CD8-positive, alpha-beta memory T cell (primary cell): Measurements from ENCODE around the gene HLA-DMA. TPM values are rescaled to one million over a fixed set of nuclear protein-coding genes. Genes with fewer than 3 reads are reported as not detected.
A peak's percentile ranks its signal among the peaks of the same experiment; 100 is the strongest.

Experiments
- CTCF ChIA-PET: fragments of 350-600 bp; sonication (Branson Sonifier 250); formaldehyde crosslinking; loops from one replicate; lab custom pipeline; 2021; ENCODE audit warnings: antibody characterized with exemption; lab: Charles Lee
- POLR2A ChIA-PET: fragments of 350-600 bp; sonication (Branson Sonifier 250); formaldehyde crosslinking; loops from one replicate; lab custom pipeline; 2021; ENCODE audit warnings: antibody characterized with exemption; lab: Charles Lee
- DNase-seq, 5 donors: peaks; one replicate each; pipeline versions ENCODE4 v3.0.0 to v3.0.0-alpha.2; 2020 to 2022; ENCODE audit warnings: mixed read lengths in 1 of 5
- H3K27ac ChIP-seq: one replicate; pipeline ENCODE4 v1.7.0; 2013; ENCODE audit warnings: low read depth, mild to moderate bottlenecking, low read length, moderate library complexity
- H3K27me3 ChIP-seq: 2 replicates; pipeline ENCODE4 v1.7.0; 2013; ENCODE audit warnings: low read length, mild to moderate bottlenecking; ENCODE audit not compliant: insufficient read depth, poor library complexity, severe bottlenecking
- H3K36me3 ChIP-seq: 2 replicates; pipeline ENCODE4 v1.7.0; 2013; ENCODE audit warnings: mild to moderate bottlenecking, low read length, moderate library complexity; ENCODE audit not compliant: insufficient read depth
- H3K4me1 ChIP-seq: 2 replicates; pipeline ENCODE4 v1.7.0; 2013; ENCODE audit warnings: mild to moderate bottlenecking, low read length, moderate library complexity; ENCODE audit not compliant: insufficient read depth
- H3K4me3 ChIP-seq: 2 replicates; pipeline ENCODE4 v1.7.0; 2013; ENCODE audit warnings: mild to moderate bottlenecking, low read length
- H3K9me3 ChIP-seq: 2 replicates; pipeline ENCODE4 v1.7.0; 2013; ENCODE audit warnings: mild to moderate bottlenecking, low read length
- H3K27ac Mint-ChIP-seq, 8 donors: one replicate each; pipeline ENCODE4 v1.8.0; 2020 to 2021; ENCODE audit warnings: mixed read lengths in 8 of 8, mild to moderate bottlenecking in 6 of 8, inconsistent platforms in 3 of 8, moderate library complexity in 3 of 8
- H3K27me3 Mint-ChIP-seq, 2 donors: one replicate each; pipeline ENCODE4 v1.8.0; 2020 to 2021; ENCODE audit warnings: mixed read lengths in 2 of 2, mild to moderate bottlenecking in 1 of 2, moderate library complexity in 1 of 2
- H3K36me3 Mint-ChIP-seq, 3 donors: one replicate each; pipeline ENCODE4 v1.8.0; 2020 to 2021; ENCODE audit warnings: mixed read lengths in 3 of 3, inconsistent platforms in 1 of 3, mild to moderate bottlenecking in 1 of 3
- H3K4me1 Mint-ChIP-seq, 3 donors: one replicate each; pipeline ENCODE4 v1.8.0; 2020 to 2021; ENCODE audit warnings: mixed read lengths in 3 of 3, inconsistent platforms in 1 of 3, mild to moderate bottlenecking in 1 of 3
- H3K4me3 Mint-ChIP-seq, 7 donors: one replicate each; pipeline ENCODE4 v1.8.0; 2020 to 2021; ENCODE audit warnings: mixed read lengths in 7 of 7, mild to moderate bottlenecking in 6 of 7, moderate library complexity in 4 of 7, inconsistent platforms in 2 of 7
- H3K9me3 Mint-ChIP-seq, 5 donors: one replicate each; pipeline ENCODE4 v1.8.0; 2020 to 2022; ENCODE audit warnings: mixed read lengths in 5 of 5, mild to moderate bottlenecking in 3 of 5, moderate library complexity in 2 of 5, inconsistent platforms in 1 of 5
- polyA plus RNA-seq: library from polyadenylated mRNA; unstranded; fragments of 300-500 nt; fragmentation: Illumina TruSeq; gene quantifications from one replicate; pipeline ENCODE4 v1.2.3, GENCODE V29; 2021
- total RNA-seq, 2 experiments: library from RNA; stranded (reverse); gene quantifications; one replicate each; pipeline ENCODE4 v1.2.3, GENCODE V29; 2021

The HLA-DMA gene
- total and polyA plus RNA-seq, 3 experiments from 2014 or later = 14.0 to 35.0 (median 16.5) TPM

- Histone ChIP-seq H3K36me3 (no peaks in the 10 kb centered on the region), H3K27me3 (no peaks in the 10 kb centered on the region), H3K27ac (no peak overlapping the region), H3K9me3 (no peaks in the 10 kb centered on the region), H3K4me1 (peaks cover 16% of the 10 kb centered on the region), H3K4me3 (no peak overlapping the region)
- H3K36me3 Mint-ChIP-seq = peaks cover 7 to 27% (median 9%) of the 10 kb centered on the region in 3 donors
- no peaks in the 10 kb centered on the region for H3K9me3 Mint-ChIP-seq
- ChIA-PET POLR2A (interaction anchor here (0.6 to 1.3 kb wide), 2 partner anchors 17 to 51 kb away, joined by 3 to 4 read pairs; partner anchors contain the start of gene HLA-DMA), CTCF (interaction anchor here (0.9 to 7.1 kb wide), 7 partner anchors 12 to 51 kb away, joined by 3 to 162 read pairs (median 4); partner anchors contain the start of gene HLA-DMA)
- no peak for DNase-seq
- peaks cover 24 to 33% (median 29%) of the 10 kb centered on the region in 3 donors for H3K4me1 Mint-ChIP-seq
- H3K4me3 Mint-ChIP-seq = no peak overlapping the region
- peaks cover 0 to 1% of the 10 kb centered on the region in 2 donors for H3K27me3 Mint-ChIP-seq
- H3K27ac Mint-ChIP-seq = peak overlapping the region in 4 of 8 donors; percentile 30 to 70 (median 50)
Observed at GRCh38 chr6:32936239-32937152, 16.4 kb downstream of the HLA-DMA start.

- Histone ChIP-seq H3K4me1 (peaks cover 10% of the 10 kb centered on the region), H3K27ac (no peak overlapping the region), H3K36me3 (no peaks in the 10 kb centered on the region), H3K9me3 (no peaks in the 10 kb centered on the region), H3K4me3 (no peak overlapping the region), H3K27me3 (no peaks in the 10 kb centered on the region)
- H3K4me1 Mint-ChIP-seq = peaks cover 16 to 25% (median 21%) of the 10 kb centered on the region in 3 donors
- DNase-seq = no peak
- peaks cover 7 to 25% (median 9%) of the 10 kb centered on the region in 3 donors for H3K36me3 Mint-ChIP-seq
- POLR2A ChIA-PET = interaction anchor here (0.6 to 1.3 kb wide), 2 partner anchors 18 to 52 kb away, joined by 3 to 4 read pairs; partner anchors contain the start of gene HLA-DMA
- H3K9me3 Mint-ChIP-seq = no peaks in the 10 kb centered on the region
- H3K4me3 Mint-ChIP-seq = peak overlapping the region in 1 of 7 donors; percentile 3
- H3K27me3 Mint-ChIP-seq = peaks cover 0 to 1% of the 10 kb centered on the region in 2 donors
- CTCF ChIA-PET = interaction anchor here (0.9 to 7.1 kb wide), 5 partner anchors 13 to 51 kb away, joined by 3 to 162 read pairs (median 4); partner anchors contain the start of gene HLA-DMA
- H3K27ac Mint-ChIP-seq = peak overlapping the region in 5 of 8 donors; percentile 7 to 70 (median 13)
Observed at GRCh38 chr6:32935551-32936238, 17.2 kb downstream of the HLA-DMA start.

- Histone ChIP-seq H3K27ac (no peak overlapping the region), H3K4me3 (no peak overlapping the region), H3K4me1 (no peaks in the 10 kb centered on the region), H3K9me3 (no peaks in the 10 kb centered on the region), H3K36me3 (no peaks in the 10 kb centered on the region), H3K27me3 (no peaks in the 10 kb centered on the region)
- CTCF ChIA-PET = interaction anchor here (0.6 to 7.1 kb wide), 23 partner anchors 10 to 184 kb away, joined by 3 to 162 read pairs (median 4); partner anchors contain the start of genes BRD2, HLA-DMA, PSMB9 and TAP1
- POLR2A ChIA-PET = interaction anchor here (0.6 to 2.1 kb wide), 10 partner anchors 12 to 856 kb away, joined by 3 to 23 read pairs (median 4); partner anchors contain the start of gene HLA-DMA
- DNase-seq = peak; percentile 60 to 84 (median 68)
- Mint-ChIP-seq H3K4me1 (peaks cover 6 to 10% (median 7%) of the 10 kb centered on the region in 3 donors), H3K27me3 (peaks cover 0 to 2% of the 10 kb centered on the region in 2 donors), H3K9me3 (no peaks in the 10 kb centered on the region), H3K4me3 (no peak overlapping the region), H3K27ac (peak overlapping the region in 1 of 8 donors; percentile 24), H3K36me3 (peaks cover 7 to 25% (median 9%) of the 10 kb centered on the region in 3 donors)
Observed at GRCh38 chr6:32933661-32934085, 19.2 kb downstream of the HLA-DMA start.

DNA sequence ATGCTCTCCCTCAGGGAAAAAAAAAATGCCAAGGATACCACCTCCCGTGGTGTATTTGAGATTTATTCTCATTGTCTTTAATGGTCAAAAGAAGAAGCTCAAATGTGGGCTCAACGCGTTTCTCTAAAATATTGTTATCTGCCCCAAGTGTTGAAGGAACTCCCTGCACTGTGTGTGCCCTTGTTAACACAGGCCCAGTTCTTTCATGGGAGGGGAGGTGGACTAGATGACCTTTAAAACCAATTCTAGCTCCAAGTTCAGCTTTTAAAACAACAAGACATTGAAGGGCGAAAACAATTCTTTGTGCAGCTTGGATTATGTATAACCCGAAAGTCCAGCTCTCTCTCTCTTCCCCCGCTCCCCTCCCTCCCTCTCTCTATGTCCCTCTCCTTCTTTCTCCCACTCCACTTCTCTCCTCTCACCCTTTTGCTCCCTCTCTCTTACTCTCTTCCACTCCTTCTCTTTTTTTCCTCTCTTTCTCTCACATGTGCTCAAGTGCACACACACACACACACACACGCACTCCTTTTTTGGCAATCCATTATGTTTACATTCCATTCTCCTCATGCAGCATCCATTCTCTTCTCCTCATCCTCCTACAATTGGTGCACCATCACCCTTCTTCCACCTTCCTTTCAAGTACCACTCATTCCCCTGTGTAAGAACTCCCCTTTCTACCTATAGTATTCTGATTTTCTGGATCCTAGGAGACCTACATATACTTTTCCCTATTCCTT, 20.6 kb downstream of the HLA-DMA start:
- Mint-ChIP-seq H3K4me3 (no peak overlapping the region), H3K27me3 (peaks cover 0 to 2% of the 10 kb centered on the region in 2 donors), H3K9me3 (no peaks in the 10 kb centered on the region), H3K27ac (peak overlapping the region in 1 of 8 donors; percentile 81), H3K4me1 (peaks cover 5 to 7% (median 6%) of the 10 kb centered on the region in 3 donors), H3K36me3 (peaks cover 7 to 14% (median 9%) of the 10 kb centered on the region in 3 donors)
- Histone ChIP-seq H3K27ac (no peak overlapping the region), H3K4me1 (no peaks in the 10 kb centered on the region), H3K27me3 (no peaks in the 10 kb centered on the region), H3K36me3 (no peaks in the 10 kb centered on the region), H3K9me3 (no peaks in the 10 kb centered on the region), H3K4me3 (no peak overlapping the region)
- no peak for DNase-seq
- ChIA-PET CTCF (interaction anchor here (1.1 to 7.1 kb wide), 9 partner anchors 11 to 60 kb away, joined by 3 to 162 read pairs (median 21); partner anchors contain the start of genes BRD2 and HLA-DMA), POLR2A (no interaction called here)

- Mint-ChIP-seq H3K27me3 (peaks cover 0 to 1% of the 10 kb centered on the region in 2 donors), H3K27ac (peak overlapping the region in 1 of 8 donors; percentile 39), H3K4me1 (peaks cover 5 to 7% (median 6%) of the 10 kb centered on the region in 3 donors), H3K9me3 (no peaks in the 10 kb centered on the region), H3K36me3 (peaks cover 2 to 6% (median 5%) of the 10 kb centered on the region in 3 donors), H3K4me3 (no peak overlapping the region)
- no peak for DNase-seq
- Histone ChIP-seq H3K27ac (no peak overlapping the region), H3K36me3 (no peaks in the 10 kb centered on the region), H3K4me3 (no peak overlapping the region), H3K4me1 (no peaks in the 10 kb centered on the region), H3K27me3 (no peaks in the 10 kb centered on the region), H3K9me3 (no peaks in the 10 kb centered on the region)
- POLR2A ChIA-PET = no interaction called here
- CTCF ChIA-PET = interaction anchor here (1.4 to 3.9 kb wide), 4 partner anchors 22 to 53 kb away, joined by 5 to 98 read pairs (median 53); partner anchors contain the start of genes BRD2 and HLA-DMA
Observed at GRCh38 chr6:32931211-32931610, 21.7 kb downstream of the HLA-DMA start.

DNA sequence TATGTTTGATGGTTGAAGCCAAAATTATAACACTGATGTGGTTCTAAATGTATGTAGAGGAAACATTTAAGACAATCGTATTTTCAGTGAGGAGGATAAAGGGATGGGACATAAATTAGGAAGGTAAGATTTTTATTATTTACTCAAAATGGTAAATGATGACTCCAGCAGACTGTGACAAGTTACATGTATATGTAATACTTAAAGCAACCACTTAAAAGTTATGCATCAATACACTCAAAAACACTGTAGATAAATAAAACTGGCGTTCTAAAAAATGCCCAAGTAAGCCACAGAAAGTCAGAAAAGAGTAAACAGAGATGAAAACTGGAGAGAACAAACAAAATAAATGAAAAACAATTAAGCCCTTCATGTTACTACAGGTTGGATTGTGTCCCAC, 30.8 kb downstream of the HLA-DMA start:
- peaks cover 2 to 16% of the 10 kb centered on the region in 2 donors for H3K27me3 Mint-ChIP-seq

GRCh38 chr6:32920715-32921114, 32.2 kb downstream of the HLA-DMA start:
- POLR2A ChIA-PET = no interaction called here
- H3K27me3 ChIP-seq = peaks cover 4% of the 10 kb centered on the region
- CTCF ChIA-PET = interaction anchor here (1.4 kb wide), 1 partner anchor 82 kb away, joined by 5 read pairs; the partner anchor contains the start of gene TAP2
- H3K9me3 Mint-ChIP-seq = no peaks in the 10 kb centered on the region
- no peak for DNase-seq
- no peak overlapping the region for H3K27ac ChIP-seq
- H3K4me3 ChIP-seq = no peak overlapping the region
- no peaks in the 10 kb centered on the region for H3K4me1 Mint-ChIP-seq
- H3K9me3 ChIP-seq = no peaks in the 10 kb centered on the region
- peaks cover 0 to 2% (median 0%) of the 10 kb centered on the region in 3 donors for H3K36me3 Mint-ChIP-seq
- H3K4me1 ChIP-seq = no peaks in the 10 kb centered on the region
- H3K27me3 Mint-ChIP-seq = peaks cover 2 to 16% of the 10 kb centered on the region in 2 donors
- H3K27ac Mint-ChIP-seq = no peak overlapping the region
- no peaks in the 10 kb centered on the region for H3K36me3 ChIP-seq
- no peak overlapping the region for H3K4me3 Mint-ChIP-seq

More for the DNA sequence above, 30.8 kb downstream of the HLA-DMA start:
- H3K4me1 Mint-ChIP-seq = no peaks in the 10 kb centered on the region
- ChIA-PET CTCF (no interaction called here), POLR2A (no interaction called here)
- Histone ChIP-seq H3K9me3 (no peaks in the 10 kb centered on the region), H3K27me3 (peaks cover 4% of the 10 kb centered on the region), H3K36me3 (no peaks in the 10 kb centered on the region), H3K27ac (no peak overlapping the region), H3K4me3 (no peak overlapping the region), H3K4me1 (no peaks in the 10 kb centered on the region)
- H3K4me3 Mint-ChIP-seq = no peak overlapping the region
- no peaks in the 10 kb centered on the region for H3K9me3 Mint-ChIP-seq
- H3K27ac Mint-ChIP-seq = no peak overlapping the region
- DNase-seq = no peak
- peaks cover 0 to 2% (median 0%) of the 10 kb centered on the region in 3 donors for H3K36me3 Mint-ChIP-seq
